ENCODE measurements around the gene LEMD2. TPM values are rescaled to one million over a fixed set of nuclear protein-coding genes. Genes with fewer than 3 reads are reported as not detected.
A peak's percentile ranks its signal among the peaks of the same experiment; 100 is the strongest.

Gene LEMD2
- polyA plus RNA-seq, 2 of the 4 experiments (the other 2 are of a cell fraction) = 43.2 to 48.8 TPM

DNA sequence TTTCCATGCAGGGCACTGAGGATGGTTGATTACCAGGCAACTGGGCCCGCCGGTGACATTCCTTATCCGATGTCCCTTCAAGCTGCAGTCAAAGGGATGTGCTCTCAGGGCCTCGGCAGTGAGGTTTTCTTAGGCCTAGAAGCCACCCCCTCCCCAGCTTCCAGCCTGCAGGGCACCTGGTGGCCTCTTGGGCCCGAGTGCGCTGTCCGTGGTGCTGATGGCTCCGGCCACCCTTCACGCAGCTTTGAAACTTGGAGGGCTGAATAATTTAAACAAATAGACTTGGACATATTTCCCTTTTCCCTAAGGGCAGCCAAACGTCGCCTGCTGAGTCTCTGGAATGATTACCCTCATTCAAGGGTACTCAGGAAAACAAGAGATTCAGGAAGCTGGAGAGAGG, 23.7 kb upstream of the LEMD2 start:
- POLR2A ChIA-PET = no interaction called here
- TF ChIP-seq EHMT2 (IDR thresholded peaks at IDR 0.05; ENCODE audit: low read depth) = peak; percentile 95
- TF ChIP-seq, protein P1, sequence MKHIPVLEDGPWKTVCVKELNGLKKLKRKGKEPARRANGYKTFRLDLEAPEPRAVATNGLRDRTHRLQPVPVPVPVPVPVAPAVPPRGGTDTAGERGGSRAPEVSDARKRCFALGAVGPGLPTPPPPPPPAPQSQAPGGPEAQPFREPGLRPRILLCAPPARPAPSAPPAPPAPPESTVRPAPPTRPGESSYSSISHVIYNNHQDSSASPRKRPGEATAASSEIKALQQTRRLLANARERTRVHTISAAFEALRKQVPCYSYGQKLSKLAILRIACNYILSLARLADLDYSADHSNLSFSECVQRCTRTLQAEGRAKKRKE (CRISPR knock-in tag; IDR thresholded peaks at IDR 0.05; ENCODE audit: low read depth) = no peak
- TF ChIP-seq, protein P2, sequence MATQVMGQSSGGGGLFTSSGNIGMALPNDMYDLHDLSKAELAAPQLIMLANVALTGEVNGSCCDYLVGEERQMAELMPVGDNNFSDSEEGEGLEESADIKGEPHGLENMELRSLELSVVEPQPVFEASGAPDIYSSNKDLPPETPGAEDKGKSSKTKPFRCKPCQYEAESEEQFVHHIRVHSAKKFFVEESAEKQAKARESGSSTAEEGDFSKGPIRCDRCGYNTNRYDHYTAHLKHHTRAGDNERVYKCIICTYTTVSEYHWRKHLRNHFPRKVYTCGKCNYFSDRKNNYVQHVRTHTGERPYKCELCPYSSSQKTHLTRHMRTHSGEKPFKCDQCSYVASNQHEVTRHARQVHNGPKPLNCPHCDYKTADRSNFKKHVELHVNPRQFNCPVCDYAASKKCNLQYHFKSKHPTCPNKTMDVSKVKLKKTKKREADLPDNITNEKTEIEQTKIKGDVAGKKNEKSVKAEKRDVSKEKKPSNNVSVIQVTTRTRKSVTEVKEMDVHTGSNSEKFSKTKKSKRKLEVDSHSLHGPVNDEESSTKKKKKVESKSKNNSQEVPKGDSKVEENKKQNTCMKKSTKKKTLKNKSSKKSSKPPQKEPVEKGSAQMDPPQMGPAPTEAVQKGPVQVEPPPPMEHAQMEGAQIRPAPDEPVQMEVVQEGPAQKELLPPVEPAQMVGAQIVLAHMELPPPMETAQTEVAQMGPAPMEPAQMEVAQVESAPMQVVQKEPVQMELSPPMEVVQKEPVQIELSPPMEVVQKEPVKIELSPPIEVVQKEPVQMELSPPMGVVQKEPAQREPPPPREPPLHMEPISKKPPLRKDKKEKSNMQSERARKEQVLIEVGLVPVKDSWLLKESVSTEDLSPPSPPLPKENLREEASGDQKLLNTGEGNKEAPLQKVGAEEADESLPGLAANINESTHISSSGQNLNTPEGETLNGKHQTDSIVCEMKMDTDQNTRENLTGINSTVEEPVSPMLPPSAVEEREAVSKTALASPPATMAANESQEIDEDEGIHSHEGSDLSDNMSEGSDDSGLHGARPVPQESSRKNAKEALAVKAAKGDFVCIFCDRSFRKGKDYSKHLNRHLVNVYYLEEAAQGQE (IDR thresholded peaks at IDR 0.05) = peak; percentile 96
- TF ChIP-seq EHF (CRISPR knock-in tag; IDR thresholded peaks at IDR 0.05) = 0 out of 2 replicates have a peak, but pooled peaks have one; percentile 47
- DNase-seq (ENCODE audit: low read depth in 1 of 2, low spot score in 1 of 2) = peak; percentile 35 to 39

GRCh38 chr6:33809594-33809993, 20.7 kb upstream of the LEMD2 start:
- no peak for TF ChIP-seq NPAS2 (CRISPR knock-in tag; IDR thresholded peaks at IDR 0.05; ENCODE audit: borderline replicate concordance)
- TF ChIP-seq JUN (IDR thresholded peaks at IDR 0.05) = no peak
- no peak for TF ChIP-seq EHF (CRISPR knock-in tag; IDR thresholded peaks at IDR 0.05)
- TF ChIP-seq FOXS1 (CRISPR knock-in tag; IDR thresholded peaks at IDR 0.05) = no peak
- no peak for TF ChIP-seq CEBPB (IDR thresholded peaks at IDR 0.05)
- no peak for TF ChIP-seq JUNB (IDR thresholded peaks at IDR 0.05)
- no peak for TF ChIP-seq ZSCAN20 (CRISPR knock-in tag; IDR thresholded peaks at IDR 0.05)
- no peak for TF ChIP-seq CHD2 (IDR thresholded peaks at IDR 0.05; ENCODE audit: low read length, partially characterized antibody)
- no peak for TF ChIP-seq CBX2 (IDR thresholded peaks at IDR 0.05; ENCODE audit: borderline replicate concordance, low read depth)
- no peak for TF ChIP-seq POLR2A (IDR thresholded peaks at IDR 0.05; ENCODE audit: low read length)
- TF ChIP-seq RFX5 (IDR thresholded peaks at IDR 0.05) = no peak
- TF ChIP-seq HOXB13 (CRISPR knock-in tag; IDR thresholded peaks at IDR 0.05; ENCODE audit: low read depth) = no peak
- no peak for TF ChIP-seq E2F6 (IDR thresholded peaks at IDR 0.05; ENCODE audit: borderline replicate concordance, low read depth)
- TF ChIP-seq CHD4 (IDR thresholded peaks at IDR 0.05; ENCODE audit: borderline replicate concordance) = no peak
- TF ChIP-seq HES2 (IDR thresholded peaks at IDR 0.05) = no peak
- no peak for TF ChIP-seq MAZ (IDR thresholded peaks at IDR 0.05; ENCODE audit: borderline replicate concordance, low read depth, low read length)
- no peak for ATAC-seq
- no peak for DNase-seq (ENCODE audit: low read depth in 1 of 2, low spot score in 1 of 2)
- no peaks in the 10 kb centered on the region for H3K9me3 ChIP-seq
- FAIRE-seq = no peak
- H3K4me3 ChIP-seq = no peak overlapping the region
- ChIA-PET POLR2A (no interaction called here), CTCF (interaction anchor here (0.6 to 1.4 kb wide), 3 partner anchors 11 to 246 kb away, joined by 3 read pairs; no protein-coding TSS in a partner anchor)
- no peak overlapping the region for H3K27ac ChIP-seq
- WGBS (ENCODE audit: missing lambda C conversion rate) = no CpG with 5 or more reads among the region's 2 CpGs
- H3K4me2 ChIP-seq = no peak overlapping the region
- H3K4me1 ChIP-seq = no peaks in the 10 kb centered on the region

More for the DNA sequence above, 23.7 kb upstream of the LEMD2 start:
- no peak overlapping the region for H3K27ac ChIP-seq
- no peak for FAIRE-seq
- no peak overlapping the region for H3K4me3 ChIP-seq
- 6% methylated on average over 11 of the region's 11 CpGs for WGBS (ENCODE audit: missing lambda C conversion rate)
- peak; percentile 62 to 73; a peak in 3 of 6 replicates for ATAC-seq
- H3K9me3 ChIP-seq = no peaks in the 10 kb centered on the region
- CTCF ChIA-PET = interaction anchor here (1.3 to 1.8 kb wide), 4 partner anchors 12 to 43 kb away, joined by 3 to 6 read pairs (median 4); no protein-coding TSS in a partner anchor
- no peak overlapping the region for H3K4me2 ChIP-seq
- no peaks in the 10 kb centered on the region for H3K4me1 ChIP-seq

All from A549 (cell line).